ENCODE data around the gene C5orf22.
"Not testable (repeated sequence)": the region's sequence is repeated elsewhere in the genome, so short reads cannot be mapped to it uniquely, and the experiment has no call there.

The C5orf22 gene

GRCh38 chr5:31587546-31587945 is 55.4 kb downstream of the C5orf22 start:
- Histone ChIP-seq H3K36me3 (replicated peaks) (no peaks in the 10 kb centered on the region), H3K4me3 (ENCODE audit: low read depth, low read length) (no peak overlapping the region), H3K27ac (no peak overlapping the region), H3K27me3 (replicated peaks) (no peaks in the 10 kb centered on the region)
- no peak for DNase-seq
- in situ Hi-C loops (cut with HindIII; ENCODE audit: low pct_ligation_motif_present, low sequenced_read_pairs), result loop anchor here (25.0 kb wide), 1 partner anchor 225 kb away; no protein-coding TSS in a partner anchor
- TF ChIP-seq CTCF (IDR thresholded peaks at IDR 0.05; ENCODE audit: low read depth, low read length, missing control alignments), result no peak

- in situ Hi-C loops (cut with HindIII; ENCODE audit: low pct_ligation_motif_present, low sequenced_read_pairs), result loop anchor here (25.0 kb wide), 1 partner anchor 219 kb away; no protein-coding TSS in a partner anchor
- DNase-seq, result no peak
- H3K27me3 ChIP-seq (replicated peaks), result no peaks in the 10 kb centered on the region
- H3K4me3 ChIP-seq (ENCODE audit: low read depth, low read length), result no peak overlapping the region
- no peaks in the 10 kb centered on the region for H3K36me3 ChIP-seq (replicated peaks)
- TF ChIP-seq CTCF (IDR thresholded peaks at IDR 0.05; ENCODE audit: low read depth, low read length, missing control alignments), result no peak
- no peak overlapping the region for H3K27ac ChIP-seq
Observed at GRCh38 chr5:31593665-31594064, 61.6 kb downstream of the C5orf22 start.

GRCh38 chr5:31596354-31596753 is 64.3 kb downstream of the C5orf22 start:
- no peak for TF ChIP-seq CTCF (IDR thresholded peaks at IDR 0.05; ENCODE audit: low read depth, low read length, missing control alignments)
- no peak for DNase-seq
- Histone ChIP-seq H3K4me3 (ENCODE audit: low read depth, low read length) (no peak overlapping the region), H3K27ac (no peak overlapping the region), H3K36me3 (replicated peaks) (no peaks in the 10 kb centered on the region), H3K27me3 (replicated peaks) (no peaks in the 10 kb centered on the region)
- in situ Hi-C loops (cut with HindIII; ENCODE audit: low pct_ligation_motif_present, low sequenced_read_pairs), result loop anchor here (25.0 kb wide), 1 partner anchor 216 kb away; no protein-coding TSS in a partner anchor

- DNase-seq, result no peak
- no peaks in the 10 kb centered on the region for H3K27me3 ChIP-seq (replicated peaks)
- no peak overlapping the region for H3K4me3 ChIP-seq (ENCODE audit: low read depth, low read length)
- no peak for TF ChIP-seq CTCF (IDR thresholded peaks at IDR 0.05; ENCODE audit: low read depth, low read length, missing control alignments)
- no peak overlapping the region for H3K27ac ChIP-seq
- in situ Hi-C loops (cut with HindIII; ENCODE audit: low pct_ligation_motif_present, low sequenced_read_pairs), result loop anchor here (25.0 kb wide), 1 partner anchor 213 kb away; no protein-coding TSS in a partner anchor
- no peaks in the 10 kb centered on the region for H3K36me3 ChIP-seq (replicated peaks)
Observed at GRCh38 chr5:31598640-31599611, 66.8 kb downstream of the C5orf22 start.

GRCh38 chr5:31602305-31602704 is 70.2 kb downstream of the C5orf22 start:
- H3K27me3 ChIP-seq (replicated peaks); H3K27ac ChIP-seq; H3K36me3 ChIP-seq (replicated peaks); DNase-seq; in situ Hi-C loops (cut with HindIII; ENCODE audit: low pct_ligation_motif_present, low sequenced_read_pairs); H3K4me3 ChIP-seq (ENCODE audit: low read depth, low read length): not testable (repeated sequence)

GRCh38 chr5:31604240-31604639 is 72.1 kb downstream of the C5orf22 start:
- Histone ChIP-seq H3K36me3 (replicated peaks) (no peaks in the 10 kb centered on the region), H3K27ac (no peak overlapping the region), H3K27me3 (replicated peaks) (no peaks in the 10 kb centered on the region), H3K4me3 (ENCODE audit: low read depth, low read length) (no peak overlapping the region)
- in situ Hi-C loops (cut with HindIII; ENCODE audit: low pct_ligation_motif_present, low sequenced_read_pairs), result no loop called here
- DNase-seq, result no peak
- TF ChIP-seq CTCF (IDR thresholded peaks at IDR 0.05; ENCODE audit: low read depth, low read length, missing control alignments), result no peak
